Fibroblast of villous mesenchyme (primary cell): ENCODE measurements around the gene GTF2F2. TPM values are rescaled to one million over a fixed set of nuclear protein-coding genes. Genes with fewer than 3 reads are reported as not detected.
A peak's percentile ranks its signal among the peaks of the same experiment; 100 is the strongest.

Experiments
- DNase-seq: peaks from one replicate; pipeline ENCODE4 v3.0.0-alpha.2; 2010; ENCODE audit warnings: low read depth
- H3K4me3 ChIP-seq: 2 replicates; pipeline ENCODE4 v1.5.1; 2011; ENCODE audit warnings: low read depth, mild to moderate bottlenecking, low read length
- total RNA-seq: library from RNA; depleted of rRNA; stranded (reverse); fragments of >200 nt; gene quantifications from 2 replicates; pipeline ENCODE4 v1.2.3, GENCODE V29; 2012
- TF ChIP-seq, protein P1 (sequence below): IDR thresholded peaks from 2 replicates; pipeline ENCODE4 v1.5.1; 2012; ENCODE audit warnings: low read depth, mild to moderate bottlenecking, low read length; ENCODE audit not compliant: insufficient read depth

Gene GTF2F2
- total RNA-seq, 1 donor = 38.0 TPM

GRCh38 chr13:45219938-45220375 is 99.6 kb downstream of the GTF2F2 start:
- DNase-seq = peak; percentile 56
- H3K4me3 ChIP-seq = no peak overlapping the region
- TF ChIP-seq, protein P1, sequence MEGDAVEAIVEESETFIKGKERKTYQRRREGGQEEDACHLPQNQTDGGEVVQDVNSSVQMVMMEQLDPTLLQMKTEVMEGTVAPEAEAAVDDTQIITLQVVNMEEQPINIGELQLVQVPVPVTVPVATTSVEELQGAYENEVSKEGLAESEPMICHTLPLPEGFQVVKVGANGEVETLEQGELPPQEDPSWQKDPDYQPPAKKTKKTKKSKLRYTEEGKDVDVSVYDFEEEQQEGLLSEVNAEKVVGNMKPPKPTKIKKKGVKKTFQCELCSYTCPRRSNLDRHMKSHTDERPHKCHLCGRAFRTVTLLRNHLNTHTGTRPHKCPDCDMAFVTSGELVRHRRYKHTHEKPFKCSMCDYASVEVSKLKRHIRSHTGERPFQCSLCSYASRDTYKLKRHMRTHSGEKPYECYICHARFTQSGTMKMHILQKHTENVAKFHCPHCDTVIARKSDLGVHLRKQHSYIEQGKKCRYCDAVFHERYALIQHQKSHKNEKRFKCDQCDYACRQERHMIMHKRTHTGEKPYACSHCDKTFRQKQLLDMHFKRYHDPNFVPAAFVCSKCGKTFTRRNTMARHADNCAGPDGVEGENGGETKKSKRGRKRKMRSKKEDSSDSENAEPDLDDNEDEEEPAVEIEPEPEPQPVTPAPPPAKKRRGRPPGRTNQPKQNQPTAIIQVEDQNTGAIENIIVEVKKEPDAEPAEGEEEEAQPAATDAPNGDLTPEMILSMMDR = no peak

GRCh38 chr13:45220403-45220802 is 100.1 kb downstream of the GTF2F2 start:
- DNase-seq = no peak
- TF ChIP-seq, protein P1 = no peak
- no peak overlapping the region for H3K4me3 ChIP-seq

DNA sequence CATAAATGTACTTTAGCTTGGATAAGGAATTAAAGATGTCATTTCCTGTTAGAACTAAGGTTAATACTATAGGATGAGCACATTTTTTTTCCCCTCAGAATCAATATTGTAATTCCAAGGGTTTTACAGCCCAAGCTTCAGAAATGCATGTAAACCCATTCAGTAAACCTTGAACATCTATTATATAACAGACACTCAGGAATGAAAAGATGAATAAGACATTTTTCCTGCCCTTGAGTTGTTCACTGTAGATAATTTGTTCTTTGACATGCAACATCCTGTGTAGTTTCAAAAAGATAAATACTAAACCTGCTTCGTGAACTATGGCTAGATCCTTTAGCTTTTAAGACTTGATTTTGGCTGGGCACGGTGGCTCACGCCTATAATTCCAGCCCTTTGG is 102.2 kb downstream of the GTF2F2 start:
- H3K4me3 ChIP-seq = no peak overlapping the region
- TF ChIP-seq, protein P1 = no peak
- DNase-seq = no peak

DNA sequence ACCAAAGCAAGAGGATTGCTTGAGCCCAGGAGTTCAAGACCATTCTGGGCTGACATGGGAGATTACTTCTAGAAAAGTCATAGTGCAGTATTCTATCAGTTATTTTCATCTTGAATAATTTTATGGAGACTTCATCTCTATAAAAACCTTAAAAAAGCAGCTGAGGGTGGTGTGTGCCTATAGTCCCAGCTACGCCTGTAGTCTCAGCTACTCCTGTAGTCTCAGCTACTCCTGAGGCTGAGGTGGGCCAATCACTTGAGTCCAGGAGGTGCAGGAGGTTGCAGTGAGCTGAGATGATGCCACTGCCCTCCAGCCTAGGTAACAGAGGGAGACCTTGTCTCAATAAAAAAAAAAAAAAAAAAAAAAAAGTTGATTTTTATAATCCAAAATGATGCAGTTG is 102.6 kb downstream of the GTF2F2 start:
- no peak for DNase-seq
- H3K4me3 ChIP-seq = no peak overlapping the region
- TF ChIP-seq, protein P1 = no peak

GRCh38 chr13:45224176-45224575 is 103.9 kb downstream of the GTF2F2 start:
- H3K4me3 ChIP-seq = no peak overlapping the region
- TF ChIP-seq, protein P1 = no peak
- DNase-seq = no peak

GRCh38 chr13:45225370-45225769 is 105.1 kb downstream of the GTF2F2 start:
- no peak overlapping the region for H3K4me3 ChIP-seq
- TF ChIP-seq, protein P1 = no peak
- no peak for DNase-seq

- DNase-seq = no peak
- TF ChIP-seq, protein P1 = no peak
- no peak overlapping the region for H3K4me3 ChIP-seq
Observed at GRCh38 chr13:45226024-45226423, 105.7 kb downstream of the GTF2F2 start.
